ENCODE data around the gene MYCN. TPM values are rescaled to one million over a fixed set of nuclear protein-coding genes. Genes with fewer than 3 reads are reported as not detected.

MYCN gene
- total and polyA plus RNA-seq, 2 experiments from 2014 or later: 8.9 to 16.7 TPM

DNA sequence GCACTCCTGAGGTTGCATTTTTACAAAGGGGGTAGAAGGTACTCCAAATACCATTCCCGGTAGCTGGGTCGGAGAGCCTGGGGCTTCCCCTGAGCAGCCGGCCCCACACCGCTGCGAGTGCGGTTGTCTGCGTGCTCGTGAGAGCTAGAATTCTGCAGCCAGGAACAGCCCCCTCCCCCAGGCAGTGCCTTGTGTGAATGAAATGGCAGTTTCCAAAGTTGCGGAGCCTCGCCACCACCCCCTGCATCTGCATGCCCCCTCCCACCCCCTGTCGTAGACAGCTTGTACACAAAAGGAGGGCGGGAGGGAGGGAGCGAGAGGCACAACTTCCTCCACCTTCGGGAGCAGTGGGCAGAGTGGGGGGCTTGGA is 1.1 kb downstream of the MYCN start:
- Histone ChIP-seq H3K4me3 (peak overlapping the region; percentile 56), H4K20me1 (ENCODE audit: insufficient read depth, poor library complexity, severe bottlenecking) (no peaks in the 10 kb centered on the region), H3K27ac (no peak overlapping the region), H3K79me2 (peaks cover 36% of the 10 kb centered on the region), H3K36me3 (replicated peaks; ENCODE audit: insufficient read depth, low read depth) (no peaks in the 10 kb centered on the region), H3K27me3 (no peaks in the 10 kb centered on the region), H2AFZ (peak overlapping the region; percentile 53), H3K4me1 (ENCODE audit: insufficient read depth) (peaks cover 6% of the 10 kb centered on the region), H3K9me3 (ENCODE audit: low read depth) (no peaks in the 10 kb centered on the region), H3K4me2 (peak overlapping the region; percentile 98), H3K9me2 (replicated peaks; ENCODE audit: insufficient read depth) (no peaks in the 10 kb centered on the region)
- WGBS (ENCODE audit: low lambda C conversion rate, missing lambda C conversion rate): 0% methylated on average over 8 of the region's 14 CpGs
- peak; percentile 58 for DNase-seq (ENCODE audit: low spot score)
- TF ChIP-seq EZH2phosphoT487 (IDR thresholded peaks at IDR 0.05; ENCODE audit: low read depth, severe bottlenecking, unreplicated experiment) (no peak), EZH2 (IDR thresholded peaks at IDR 0.05; ENCODE audit: borderline replicate concordance) (no peak)
- TF ChIP-seq, protein P1, sequence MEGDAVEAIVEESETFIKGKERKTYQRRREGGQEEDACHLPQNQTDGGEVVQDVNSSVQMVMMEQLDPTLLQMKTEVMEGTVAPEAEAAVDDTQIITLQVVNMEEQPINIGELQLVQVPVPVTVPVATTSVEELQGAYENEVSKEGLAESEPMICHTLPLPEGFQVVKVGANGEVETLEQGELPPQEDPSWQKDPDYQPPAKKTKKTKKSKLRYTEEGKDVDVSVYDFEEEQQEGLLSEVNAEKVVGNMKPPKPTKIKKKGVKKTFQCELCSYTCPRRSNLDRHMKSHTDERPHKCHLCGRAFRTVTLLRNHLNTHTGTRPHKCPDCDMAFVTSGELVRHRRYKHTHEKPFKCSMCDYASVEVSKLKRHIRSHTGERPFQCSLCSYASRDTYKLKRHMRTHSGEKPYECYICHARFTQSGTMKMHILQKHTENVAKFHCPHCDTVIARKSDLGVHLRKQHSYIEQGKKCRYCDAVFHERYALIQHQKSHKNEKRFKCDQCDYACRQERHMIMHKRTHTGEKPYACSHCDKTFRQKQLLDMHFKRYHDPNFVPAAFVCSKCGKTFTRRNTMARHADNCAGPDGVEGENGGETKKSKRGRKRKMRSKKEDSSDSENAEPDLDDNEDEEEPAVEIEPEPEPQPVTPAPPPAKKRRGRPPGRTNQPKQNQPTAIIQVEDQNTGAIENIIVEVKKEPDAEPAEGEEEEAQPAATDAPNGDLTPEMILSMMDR (IDR thresholded peaks at IDR 0.05; ENCODE audit: poor library complexity): no peak

DNA sequence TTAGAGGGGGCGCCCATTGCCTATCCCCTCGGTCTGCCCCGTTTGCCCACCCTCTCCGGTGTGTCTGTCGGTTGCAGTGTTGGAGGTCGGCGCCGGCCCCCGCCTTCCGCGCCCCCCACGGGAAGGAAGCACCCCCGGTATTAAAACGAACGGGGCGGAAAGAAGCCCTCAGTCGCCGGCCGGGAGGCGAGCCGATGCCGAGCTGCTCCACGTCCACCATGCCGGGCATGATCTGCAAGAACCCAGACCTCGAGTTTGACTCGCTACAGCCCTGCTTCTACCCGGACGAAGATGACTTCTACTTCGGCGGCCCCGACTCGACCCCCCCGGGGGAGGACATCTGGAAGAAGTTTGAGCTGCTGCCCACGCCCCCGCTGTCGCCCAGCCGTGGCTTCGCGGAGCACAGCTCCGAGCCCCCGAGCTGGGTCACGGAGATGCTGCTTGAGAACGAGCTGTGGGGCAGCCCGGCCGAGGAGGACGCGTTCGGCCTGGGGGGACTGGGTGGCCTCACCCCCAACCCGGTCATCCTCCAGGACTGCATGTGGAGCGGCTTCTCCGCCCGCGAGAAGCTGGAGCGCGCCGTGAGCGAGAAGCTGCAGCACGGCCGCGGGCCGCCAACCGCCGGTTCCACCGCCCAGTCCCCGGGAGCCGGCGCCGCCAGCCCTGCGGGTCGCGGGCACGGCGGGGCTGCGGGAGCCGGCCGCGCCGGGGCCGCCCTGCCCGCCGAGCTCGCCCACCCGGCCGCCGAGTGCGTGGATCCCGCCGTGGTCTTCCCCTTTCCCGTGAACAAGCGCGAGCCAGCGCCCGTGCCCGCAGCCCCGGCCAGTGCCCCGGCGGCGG is 1.7 kb downstream of the MYCN start:
- Histone ChIP-seq H3K79me2 (peaks cover 36% of the 10 kb centered on the region), H3K27me3 (no peaks in the 10 kb centered on the region), H3K9me2 (replicated peaks; ENCODE audit: insufficient read depth) (no peaks in the 10 kb centered on the region), H2AFZ (peak overlapping the region; percentile 53), H4K20me1 (ENCODE audit: insufficient read depth, poor library complexity, severe bottlenecking) (no peaks in the 10 kb centered on the region), H3K4me3 (peak overlapping the region; percentile 56), H3K4me1 (ENCODE audit: insufficient read depth) (peaks cover 6% of the 10 kb centered on the region), H3K9me3 (ENCODE audit: low read depth) (no peaks in the 10 kb centered on the region), H3K27ac (peak overlapping the region; percentile 32), H3K36me3 (replicated peaks; ENCODE audit: insufficient read depth, low read depth) (no peaks in the 10 kb centered on the region), H3K4me2 (peak overlapping the region; percentile 98)
- TF ChIP-seq, protein P1 (IDR thresholded peaks at IDR 0.05; ENCODE audit: poor library complexity): no peak
- TF ChIP-seq EZH2 (IDR thresholded peaks at IDR 0.05; ENCODE audit: borderline replicate concordance) (no peak), EZH2phosphoT487 (IDR thresholded peaks at IDR 0.05; ENCODE audit: low read depth, severe bottlenecking, unreplicated experiment) (no peak)
- DNase-seq (ENCODE audit: low spot score): peak; percentile 41
- WGBS (ENCODE audit: low lambda C conversion rate, missing lambda C conversion rate): 2% methylated on average over 40 of the region's 98 CpGs

GRCh38 chr2:15942711-15943345 is 2.5 kb downstream of the MYCN start:
- Histone ChIP-seq H3K9me3 (ENCODE audit: low read depth) (no peaks in the 10 kb centered on the region), H3K79me2 (peaks cover 36% of the 10 kb centered on the region), H3K4me3 (peak overlapping the region; percentile 46), H3K4me1 (ENCODE audit: insufficient read depth) (peaks cover 6% of the 10 kb centered on the region), H3K9me2 (replicated peaks; ENCODE audit: insufficient read depth) (no peaks in the 10 kb centered on the region), H2AFZ (no peak overlapping the region), H3K27ac (peak overlapping the region; percentile 64), H4K20me1 (ENCODE audit: insufficient read depth, poor library complexity, severe bottlenecking) (no peaks in the 10 kb centered on the region), H3K4me2 (peak overlapping the region; percentile 98), H3K27me3 (no peaks in the 10 kb centered on the region), H3K36me3 (replicated peaks; ENCODE audit: insufficient read depth, low read depth) (no peaks in the 10 kb centered on the region)
- TF ChIP-seq EZH2 (IDR thresholded peaks at IDR 0.05; ENCODE audit: borderline replicate concordance): no peak
- TF ChIP-seq, protein P1 (IDR thresholded peaks at IDR 0.05; ENCODE audit: poor library complexity): no peak
- TF ChIP-seq EZH2phosphoT487 (IDR thresholded peaks at IDR 0.05; ENCODE audit: low read depth, severe bottlenecking, unreplicated experiment): no peak
- no peak for DNase-seq (ENCODE audit: low spot score)
- 6% methylated on average over 21 of the region's 34 CpGs for WGBS (ENCODE audit: low lambda C conversion rate, missing lambda C conversion rate)
